C4-2B (cell line): ENCODE results near the gene TNC.

ENCODE experiments used
- CTCF ChIP-seq: fragments of 450-650 bp; conservative IDR thresholded peaks from 2 replicates; pipeline ENCODE4 v1.5.1; 2017; ENCODE audit warnings: mild to moderate bottlenecking
- ZFX ChIP-seq: fragments of 450-650 bp; IDR thresholded peaks from 2 replicates; pipeline ENCODE4 v1.6.1; 2017

GRCh38 chr9:115093520-115093919 lies 24.4 kb downstream of the TNC start:
- TF ChIP-seq CTCF (no peak), ZFX (no peak)
